ENCODE results near the gene PEX14.
"Not testable (repeated sequence)": the region's sequence is repeated elsewhere in the genome, so short reads cannot be mapped to it uniquely, and the experiment has no call there.

PEX14 gene, protein sequence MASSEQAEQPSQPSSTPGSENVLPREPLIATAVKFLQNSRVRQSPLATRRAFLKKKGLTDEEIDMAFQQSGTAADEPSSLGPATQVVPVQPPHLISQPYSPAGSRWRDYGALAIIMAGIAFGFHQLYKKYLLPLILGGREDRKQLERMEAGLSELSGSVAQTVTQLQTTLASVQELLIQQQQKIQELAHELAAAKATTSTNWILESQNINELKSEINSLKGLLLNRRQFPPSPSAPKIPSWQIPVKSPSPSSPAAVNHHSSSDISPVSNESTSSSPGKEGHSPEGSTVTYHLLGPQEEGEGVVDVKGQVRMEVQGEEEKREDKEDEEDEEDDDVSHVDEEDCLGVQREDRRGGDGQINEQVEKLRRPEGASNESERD

DNA sequence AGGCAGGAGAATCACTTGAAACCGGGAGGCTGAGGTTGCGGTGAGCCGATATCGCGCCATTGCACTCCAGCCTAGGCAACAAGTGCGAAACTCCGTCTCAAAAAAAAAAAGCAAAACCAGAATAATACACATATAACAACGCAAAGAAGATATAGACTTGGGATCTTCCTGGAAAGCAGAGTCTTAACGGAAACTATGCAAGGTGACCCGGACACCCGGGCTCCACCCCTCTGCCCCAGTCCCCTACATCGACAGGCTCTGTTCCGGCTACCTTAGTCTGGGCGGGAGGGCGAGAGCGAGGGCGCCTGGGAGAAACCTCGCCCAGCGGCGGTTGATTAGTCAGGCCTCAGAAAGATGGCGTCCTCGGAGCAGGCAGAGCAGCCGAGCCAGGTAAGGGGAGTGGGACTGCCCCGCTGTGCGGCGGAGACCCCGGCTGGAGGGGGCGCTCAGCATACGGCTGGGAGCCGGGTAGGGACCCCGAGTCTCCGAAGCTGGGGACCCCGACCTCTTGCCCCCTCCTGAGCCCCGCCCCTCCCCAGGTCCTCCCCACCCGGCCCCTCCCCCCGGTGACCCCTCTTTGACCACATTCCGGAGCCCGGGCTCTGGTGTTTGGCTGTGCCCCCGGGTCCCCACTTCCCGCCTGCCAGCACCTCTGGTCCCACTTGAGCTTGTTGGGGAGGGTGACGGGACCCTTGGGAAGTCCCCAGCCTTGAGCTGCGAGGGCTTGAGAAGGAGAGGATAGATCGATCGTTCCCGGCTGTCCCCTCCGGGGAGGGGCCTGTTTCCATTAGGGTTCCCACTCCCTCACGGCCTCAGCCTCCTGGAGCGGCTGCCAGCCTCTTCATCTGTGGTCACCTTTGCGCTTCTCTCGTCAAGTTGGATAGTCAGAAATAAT is at the start of gene PEX14:
Gene PEX14 (plus strand): TSS at position 338 of the 895 bp plus-strand sequence. CDS start 17 bp downstream, at position 355.
- peak; percentile 58 for DNase-seq (ENCODE audit: insufficient read length, low spot score)
- TF ChIP-seq, protein P1, sequence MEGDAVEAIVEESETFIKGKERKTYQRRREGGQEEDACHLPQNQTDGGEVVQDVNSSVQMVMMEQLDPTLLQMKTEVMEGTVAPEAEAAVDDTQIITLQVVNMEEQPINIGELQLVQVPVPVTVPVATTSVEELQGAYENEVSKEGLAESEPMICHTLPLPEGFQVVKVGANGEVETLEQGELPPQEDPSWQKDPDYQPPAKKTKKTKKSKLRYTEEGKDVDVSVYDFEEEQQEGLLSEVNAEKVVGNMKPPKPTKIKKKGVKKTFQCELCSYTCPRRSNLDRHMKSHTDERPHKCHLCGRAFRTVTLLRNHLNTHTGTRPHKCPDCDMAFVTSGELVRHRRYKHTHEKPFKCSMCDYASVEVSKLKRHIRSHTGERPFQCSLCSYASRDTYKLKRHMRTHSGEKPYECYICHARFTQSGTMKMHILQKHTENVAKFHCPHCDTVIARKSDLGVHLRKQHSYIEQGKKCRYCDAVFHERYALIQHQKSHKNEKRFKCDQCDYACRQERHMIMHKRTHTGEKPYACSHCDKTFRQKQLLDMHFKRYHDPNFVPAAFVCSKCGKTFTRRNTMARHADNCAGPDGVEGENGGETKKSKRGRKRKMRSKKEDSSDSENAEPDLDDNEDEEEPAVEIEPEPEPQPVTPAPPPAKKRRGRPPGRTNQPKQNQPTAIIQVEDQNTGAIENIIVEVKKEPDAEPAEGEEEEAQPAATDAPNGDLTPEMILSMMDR (IDR thresholded peaks at IDR 0.05; ENCODE audit: insufficient read depth, missing control alignments), result no peak
- FAIRE-seq, result no peak

DNA sequence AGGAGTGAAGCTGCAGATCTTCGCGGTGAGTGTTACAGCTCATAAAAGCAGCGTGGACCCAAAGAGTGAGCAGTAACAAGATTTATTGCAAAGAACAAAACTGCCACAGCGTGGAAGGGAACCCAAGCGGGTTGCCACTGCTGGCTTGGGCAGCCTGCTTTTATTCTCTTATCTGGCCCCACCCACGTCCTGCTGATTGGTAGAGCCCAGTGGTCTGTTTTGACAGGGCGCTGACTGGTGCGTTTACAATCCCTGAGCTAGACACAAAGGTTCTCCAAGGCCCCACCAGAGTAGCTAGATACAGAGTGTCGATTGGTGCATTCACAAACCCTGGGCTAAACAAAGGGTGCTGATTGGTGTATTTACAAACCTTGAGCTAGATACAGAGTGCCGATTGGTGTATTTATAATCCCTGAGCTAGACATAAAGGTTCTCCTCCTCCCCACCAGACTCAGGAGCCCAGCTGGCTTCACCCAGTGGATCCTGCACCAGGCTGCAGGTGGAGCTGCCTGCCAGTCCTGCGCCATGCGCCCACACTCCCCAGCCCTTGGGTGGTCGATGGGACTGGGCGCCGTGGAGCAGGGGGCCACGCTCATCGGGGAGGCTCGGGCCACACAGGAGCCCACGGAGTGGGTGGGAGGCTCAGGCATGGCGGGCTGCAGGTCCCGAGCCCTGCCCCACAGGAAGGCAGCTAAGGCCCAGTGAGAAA is 48.8 kb upstream of the PEX14 start:
- not testable (repeated sequence) for FAIRE-seq; DNase-seq (ENCODE audit: insufficient read length, low spot score)

- FAIRE-seq; DNase-seq (ENCODE audit: insufficient read length, low spot score): not testable (repeated sequence)
Observed at GRCh38 chr1:10426535-10426848, 48.3 kb upstream of the PEX14 start.

DNA sequence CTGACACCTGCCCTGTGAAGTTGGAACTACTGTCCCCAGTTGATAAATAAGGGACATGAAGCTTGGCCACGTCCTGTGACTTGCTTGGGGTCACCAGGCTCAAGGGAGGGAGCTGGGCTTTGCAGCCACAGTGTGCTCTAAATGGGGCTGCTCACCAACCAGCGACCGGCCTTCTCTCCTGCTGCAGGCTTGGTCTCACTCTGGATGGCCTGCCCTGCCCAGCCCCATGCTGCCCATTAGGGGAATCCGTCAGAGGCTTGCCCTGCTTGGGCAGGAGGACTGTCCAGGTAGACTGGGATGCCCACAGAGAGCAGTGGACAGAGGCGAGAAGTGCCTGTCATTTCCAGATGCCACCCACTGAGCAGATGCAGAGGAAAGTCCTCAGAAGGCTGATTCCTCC is 45.8 kb upstream of the PEX14 start:
- no peak for FAIRE-seq
- TF ChIP-seq, protein P1 (IDR thresholded peaks at IDR 0.05; ENCODE audit: insufficient read depth, missing control alignments), result no peak

DNA sequence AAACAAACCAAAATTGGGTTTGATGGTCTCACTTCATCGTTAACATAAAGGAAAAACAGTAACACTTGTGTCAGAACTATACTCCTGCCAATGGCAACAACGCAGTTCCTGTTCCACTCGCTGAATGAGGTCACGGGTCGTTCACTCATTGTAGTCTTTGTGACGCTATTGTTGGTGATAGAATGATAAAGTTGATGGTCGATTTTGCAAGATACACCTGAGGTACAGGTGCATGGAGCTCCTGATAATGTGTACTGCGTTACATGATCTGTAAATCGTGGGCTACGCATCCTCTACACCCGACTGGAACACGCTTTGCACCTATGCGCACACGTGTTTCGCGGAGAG is 44.9 kb upstream of the PEX14 start:
- TF ChIP-seq, protein P1 (IDR thresholded peaks at IDR 0.05; ENCODE audit: insufficient read depth, missing control alignments), result no peak
- FAIRE-seq, result no peak
- DNase-seq (ENCODE audit: insufficient read length, low spot score), result no peak

More for the DNA sequence above, 45.8 kb upstream of the PEX14 start:
- no peak for DNase-seq (ENCODE audit: insufficient read length, low spot score)

DNA sequence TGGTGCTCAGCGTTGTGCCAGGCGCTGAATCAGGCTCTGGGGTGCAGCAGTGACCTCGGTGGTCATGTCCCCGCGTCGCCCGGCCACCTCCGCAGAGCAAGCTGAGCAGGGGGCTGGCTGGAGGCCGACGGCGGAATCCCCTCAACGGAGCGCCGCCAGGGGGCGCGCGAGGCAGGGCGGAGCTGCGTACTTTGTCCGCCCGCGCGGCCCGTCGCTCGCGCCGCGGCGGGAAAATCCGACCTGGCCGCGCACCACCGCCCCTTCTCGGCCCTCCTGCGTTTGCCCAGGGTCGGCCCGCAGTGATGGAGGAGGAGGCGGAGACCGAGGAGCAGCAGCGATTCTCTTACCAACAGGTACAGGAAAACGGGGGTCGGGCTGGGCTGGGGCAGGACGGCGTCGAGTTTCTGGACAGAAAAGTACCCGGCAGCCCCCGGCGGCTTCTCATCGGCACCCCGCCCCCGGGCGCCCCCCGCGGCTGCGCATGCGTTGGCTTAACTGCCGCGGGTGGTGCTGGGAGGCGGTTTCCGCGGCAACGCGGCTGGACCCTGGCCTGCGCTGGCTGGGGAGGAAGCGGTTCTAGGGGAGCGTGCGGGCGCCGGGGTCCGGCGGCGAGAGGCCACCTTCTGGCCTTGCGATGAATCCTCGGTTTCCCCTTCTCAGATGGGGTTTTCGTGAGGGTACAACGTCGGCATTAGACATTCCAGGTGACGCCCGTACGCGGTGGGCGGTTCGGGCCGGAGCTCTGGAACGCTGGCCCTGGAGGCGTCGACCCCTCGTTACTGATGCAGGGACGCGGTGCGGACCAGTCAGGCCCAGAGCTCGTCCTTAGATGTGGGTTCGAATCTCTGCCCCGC is 44.3 kb upstream of the PEX14 start, which contains the start of gene CENPS:
Gene CENPS (plus strand): TSS at position 218 of the 854 bp plus-strand sequence. CDS start 85 bp downstream, at position 303.
- FAIRE-seq, result no peak
- TF ChIP-seq, protein P1 (IDR thresholded peaks at IDR 0.05; ENCODE audit: insufficient read depth, missing control alignments), result peak; percentile 77

DNA sequence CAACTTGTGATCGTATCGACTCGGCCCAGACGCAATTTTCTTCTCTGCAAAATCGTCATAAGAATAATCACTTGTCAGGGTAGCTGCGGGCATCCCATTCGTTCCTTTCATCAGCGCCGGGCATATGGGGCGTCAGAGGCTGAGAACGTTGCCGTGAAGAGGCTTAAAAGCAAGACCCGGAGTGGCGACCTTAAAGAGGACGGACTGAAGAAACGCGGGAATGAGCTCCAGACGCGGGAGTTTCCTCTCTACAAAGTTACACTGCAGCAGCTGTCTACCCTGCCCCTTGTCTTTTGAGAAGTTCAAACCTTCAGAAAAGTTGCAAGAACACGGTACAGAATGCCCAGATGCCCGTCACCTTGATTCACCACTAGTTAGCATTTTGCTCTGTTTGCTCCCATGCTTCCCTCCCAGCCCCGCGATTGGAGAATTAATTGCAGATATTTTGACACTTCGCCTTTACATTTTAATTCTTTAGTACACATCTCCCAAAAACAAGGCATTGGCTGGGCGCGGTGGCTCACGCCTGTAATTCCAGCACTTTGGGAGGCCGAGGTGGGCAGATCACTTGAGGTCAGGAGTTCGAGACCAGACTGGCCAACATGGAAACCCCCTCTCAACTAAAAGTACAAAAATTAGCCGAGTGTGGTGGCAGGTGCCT is 43.5 kb upstream of the PEX14 start:
- FAIRE-seq (no peak), DNase-seq (ENCODE audit: insufficient read length, low spot score) (no peak)
- TF ChIP-seq, protein P1 (IDR thresholded peaks at IDR 0.05; ENCODE audit: insufficient read depth, missing control alignments), result no peak

More for the DNA sequence above, 44.3 kb upstream of the PEX14 start, which contains the start of gene CENPS:
- peak; percentile 90 for DNase-seq (ENCODE audit: insufficient read length, low spot score)

All from D721Med (cell line).